HG02763 (cell line): ENCODE data around the gene COPZ2.
"Not testable (repeated sequence)": the region's sequence is repeated elsewhere in the genome, so short reads cannot be mapped to it uniquely, and the experiment has no call there.

Experiments
- ATAC-seq: cut with Tn5 transposase; IDR thresholded peaks from one replicate; pipeline ENCODE4 v1.9.1; 2021; ENCODE audit warnings: mild to moderate bottlenecking, moderate library complexity; ENCODE audit not compliant: unreplicated experiment

COPZ2 gene

DNA sequence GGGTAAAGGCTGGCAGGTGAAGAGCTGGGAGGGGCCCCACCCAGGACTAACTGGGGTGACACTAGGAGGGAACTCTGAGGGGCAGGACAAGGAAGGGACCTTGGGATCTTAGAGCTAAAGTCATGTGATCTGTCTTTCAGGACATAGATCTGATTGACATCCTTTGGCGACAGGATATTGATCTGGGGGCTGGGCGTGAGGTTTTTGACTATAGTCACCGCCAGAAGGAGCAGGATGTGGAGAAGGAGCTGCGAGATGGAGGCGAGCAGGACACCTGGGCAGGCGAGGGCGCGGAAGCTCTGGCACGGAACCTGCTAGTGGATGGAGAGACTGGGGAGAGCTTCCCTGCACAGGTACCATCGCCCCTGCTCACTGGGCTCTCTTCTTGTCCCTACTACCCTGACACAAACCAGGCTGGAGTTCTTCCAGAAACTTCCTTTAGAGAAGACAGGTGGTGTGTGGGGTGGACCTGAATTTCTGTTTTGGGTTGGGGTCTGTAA lies 18.7 kb upstream of the COPZ2 start:
- ATAC-seq: no peak

DNA sequence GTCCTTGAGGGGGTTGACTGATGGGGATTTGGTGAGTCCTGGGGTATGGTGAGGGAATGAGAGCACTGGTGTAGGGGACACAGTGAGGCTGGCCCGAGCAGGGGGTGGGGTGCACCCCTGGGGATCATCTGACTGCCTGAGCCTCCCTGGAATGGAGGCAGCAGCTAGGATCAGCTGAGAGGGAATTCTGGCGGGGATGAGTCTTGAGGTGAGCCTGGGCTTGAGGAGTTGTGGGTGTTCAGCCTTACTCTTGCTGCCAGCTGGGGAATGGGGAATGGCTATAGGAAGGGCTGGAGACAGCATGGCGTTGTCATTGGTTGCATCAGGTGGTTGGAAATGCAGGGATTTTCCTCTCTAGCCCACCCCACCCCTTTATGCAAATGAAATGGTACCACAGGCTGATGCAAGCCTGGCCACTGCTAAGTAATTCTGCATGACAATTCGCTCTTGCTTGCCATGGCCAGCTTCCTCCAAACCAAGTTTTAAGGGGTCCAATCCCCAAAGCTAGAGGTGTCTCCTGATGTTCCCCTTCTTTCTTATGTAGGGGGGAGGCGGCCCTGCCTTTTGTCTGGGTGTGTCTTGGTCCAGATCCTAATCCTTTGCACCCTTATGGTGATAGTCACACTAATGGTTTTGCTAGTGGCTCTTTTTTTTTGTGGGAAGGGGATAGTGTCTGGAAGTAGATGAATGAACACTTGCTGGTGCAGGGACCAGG lies 18.1 kb upstream of the COPZ2 start:
- ATAC-seq: no peak

DNA sequence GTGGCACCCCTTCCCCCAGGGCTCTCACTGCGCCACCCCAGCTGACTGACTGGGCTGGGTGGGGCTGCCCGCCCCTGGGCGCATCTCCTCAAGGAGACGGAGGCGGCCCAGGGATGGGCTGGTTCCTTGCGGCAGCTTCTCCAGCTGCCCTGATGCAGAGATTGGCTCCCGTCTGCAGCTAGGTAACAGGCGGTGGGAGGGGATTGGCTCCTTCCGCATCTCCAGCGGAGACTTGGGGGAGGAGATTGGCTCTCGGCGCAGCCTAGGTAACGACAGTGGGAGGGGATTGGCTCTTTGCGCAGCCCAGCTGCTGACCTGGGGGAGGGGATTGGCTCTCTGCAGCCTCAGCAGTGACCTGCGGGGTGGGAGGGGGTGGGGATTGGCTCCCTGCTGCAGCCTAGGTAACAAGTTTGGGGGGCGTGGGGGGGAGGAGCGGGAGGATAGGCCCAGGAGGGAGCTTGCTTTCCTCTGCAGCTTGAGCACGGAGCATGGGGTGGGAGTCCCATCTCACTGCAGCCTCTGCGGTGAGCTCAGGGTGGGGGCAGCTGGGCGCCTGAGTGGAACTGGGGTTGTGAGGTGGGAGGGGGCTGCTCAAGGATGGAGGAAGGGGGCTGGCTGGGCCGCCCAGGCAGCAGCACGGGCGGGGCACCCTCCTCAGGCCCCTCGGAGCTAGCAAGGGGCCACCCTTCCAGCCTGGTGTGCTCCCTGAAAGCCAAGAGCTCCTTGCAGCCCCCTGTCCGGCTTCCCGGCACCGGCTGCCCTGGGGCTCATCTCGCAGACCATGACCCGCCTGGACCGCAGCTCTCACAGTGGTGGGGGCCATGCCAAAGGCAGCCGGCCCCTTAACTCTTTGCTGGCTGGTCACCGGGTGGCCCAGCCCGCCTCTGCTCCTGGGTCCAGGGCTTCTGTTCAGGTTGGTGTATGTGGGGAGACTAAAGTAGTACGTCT lies 16.9 kb upstream of the COPZ2 start:
- ATAC-seq: no peak

DNA sequence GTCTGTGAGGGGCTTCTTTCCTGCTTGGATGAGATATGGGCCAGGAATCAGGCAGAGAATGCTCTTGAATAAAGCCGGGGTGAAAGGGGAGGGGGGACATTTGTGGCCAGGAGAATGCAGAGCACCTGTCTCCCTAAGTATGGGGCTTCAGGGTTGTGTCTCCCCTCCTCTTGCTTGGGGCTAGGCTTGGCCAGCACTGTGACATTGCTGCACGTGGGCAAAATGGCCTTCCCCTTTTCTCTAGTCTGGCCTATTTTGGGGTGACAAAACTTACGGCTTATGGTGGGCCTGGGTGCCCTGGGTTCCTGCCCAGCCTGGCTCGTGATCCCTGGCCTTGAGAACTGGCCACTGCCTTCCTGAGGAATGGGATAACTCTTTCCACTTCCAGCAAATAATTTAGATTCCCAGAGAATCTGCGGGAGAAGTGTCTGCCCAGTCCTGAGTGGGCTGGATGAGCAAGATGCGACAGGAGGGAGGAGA lies 16.2 kb upstream of the COPZ2 start:
- ATAC-seq: no peak

DNA sequence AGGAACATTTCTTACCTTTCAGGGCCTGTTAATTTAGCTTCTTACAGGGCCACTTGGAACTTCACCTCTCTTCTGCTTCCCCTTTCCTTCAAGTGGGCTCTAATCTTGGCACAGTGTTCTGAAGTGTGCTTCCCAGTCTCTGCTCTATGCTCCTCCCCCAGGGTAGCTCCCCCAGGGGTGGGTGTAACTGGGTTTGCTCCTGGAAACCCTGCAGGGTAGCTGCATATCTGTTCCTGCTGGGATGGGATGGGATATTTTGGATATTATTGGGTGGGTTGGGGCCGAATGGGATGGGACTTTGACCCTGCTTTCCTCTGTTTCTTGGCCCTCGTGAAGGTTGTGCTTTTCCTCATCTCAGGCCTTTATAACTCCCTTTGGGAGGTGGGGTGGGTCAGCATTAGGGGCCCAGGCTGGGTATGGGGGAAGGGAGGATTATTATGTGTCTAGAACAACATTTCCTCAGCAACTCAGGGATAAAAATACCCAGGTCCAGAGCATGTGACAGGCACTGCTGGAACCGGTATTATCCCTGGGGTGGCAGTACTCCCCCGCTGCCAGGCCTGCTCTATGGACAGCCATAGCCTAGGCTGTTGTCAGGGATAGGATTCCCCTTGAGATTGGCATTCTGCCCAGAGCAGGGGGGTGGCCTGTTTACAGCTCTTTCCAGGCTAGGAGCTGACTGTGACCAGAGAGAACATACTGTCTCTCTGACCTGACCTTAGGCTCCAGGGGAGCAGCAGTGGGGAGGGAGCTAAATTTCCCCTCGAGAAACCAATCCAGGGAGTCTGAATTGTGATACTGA lies 15.6 kb upstream of the COPZ2 start:
- ATAC-seq: no peak

DNA sequence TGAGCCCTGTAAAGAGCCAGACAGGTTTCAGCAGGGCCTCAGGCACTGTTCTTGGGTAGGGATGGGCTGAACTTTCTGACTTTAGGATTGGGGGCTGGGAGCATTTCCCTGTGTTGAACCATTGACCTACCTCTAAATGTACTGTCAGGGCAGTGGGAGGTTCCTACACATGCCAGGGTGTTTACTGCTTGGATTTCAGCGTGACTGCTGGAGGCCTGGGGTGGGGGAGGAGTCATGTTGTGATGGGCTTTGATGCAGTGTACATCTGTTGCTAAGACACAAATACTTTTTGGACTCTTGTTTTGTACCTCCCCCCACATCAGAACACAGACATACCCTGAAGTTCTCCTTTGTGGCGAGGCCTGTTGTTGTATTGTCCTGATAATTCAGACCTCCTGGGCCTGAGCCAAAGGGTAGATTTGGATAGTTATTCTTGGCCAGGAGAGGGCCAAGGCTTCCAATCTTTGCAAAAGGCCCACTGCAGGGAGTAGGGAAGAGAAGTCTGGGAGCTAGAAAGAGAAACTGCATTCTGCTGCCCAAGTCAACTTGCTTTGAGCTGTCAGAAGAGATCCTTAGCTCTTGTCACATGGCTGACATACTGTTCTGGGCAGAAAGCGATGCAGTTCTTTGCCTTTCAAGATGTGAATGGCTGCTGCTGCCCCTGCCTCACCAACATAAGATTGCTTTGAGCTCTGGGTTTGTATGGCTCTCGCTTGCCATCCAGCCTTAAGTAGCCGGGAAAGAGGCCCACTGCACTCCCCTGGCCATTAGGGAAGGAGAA lies 14.3 kb upstream of the COPZ2 start:
- ATAC-seq: no peak

DNA sequence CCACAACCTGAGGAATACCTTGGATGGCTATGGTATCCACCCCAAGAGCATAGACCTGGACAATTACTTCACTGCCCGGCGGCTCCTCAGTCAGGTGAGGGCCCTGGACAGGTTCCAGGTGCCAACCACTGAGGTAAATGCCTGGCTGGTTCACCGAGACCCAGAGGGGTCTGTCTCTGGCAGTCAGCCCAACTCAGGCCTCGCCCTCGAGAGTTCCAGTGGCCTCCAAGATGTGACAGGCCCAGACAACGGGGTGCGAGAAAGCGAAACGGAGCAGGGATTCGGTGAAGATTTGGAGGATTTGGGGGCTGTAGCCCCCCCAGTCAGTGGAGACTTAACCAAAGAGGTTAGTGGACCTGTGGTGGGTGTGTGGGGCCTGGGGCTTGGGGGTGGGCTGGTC lies 13.7 kb upstream of the COPZ2 start:
- no peak for ATAC-seq

DNA sequence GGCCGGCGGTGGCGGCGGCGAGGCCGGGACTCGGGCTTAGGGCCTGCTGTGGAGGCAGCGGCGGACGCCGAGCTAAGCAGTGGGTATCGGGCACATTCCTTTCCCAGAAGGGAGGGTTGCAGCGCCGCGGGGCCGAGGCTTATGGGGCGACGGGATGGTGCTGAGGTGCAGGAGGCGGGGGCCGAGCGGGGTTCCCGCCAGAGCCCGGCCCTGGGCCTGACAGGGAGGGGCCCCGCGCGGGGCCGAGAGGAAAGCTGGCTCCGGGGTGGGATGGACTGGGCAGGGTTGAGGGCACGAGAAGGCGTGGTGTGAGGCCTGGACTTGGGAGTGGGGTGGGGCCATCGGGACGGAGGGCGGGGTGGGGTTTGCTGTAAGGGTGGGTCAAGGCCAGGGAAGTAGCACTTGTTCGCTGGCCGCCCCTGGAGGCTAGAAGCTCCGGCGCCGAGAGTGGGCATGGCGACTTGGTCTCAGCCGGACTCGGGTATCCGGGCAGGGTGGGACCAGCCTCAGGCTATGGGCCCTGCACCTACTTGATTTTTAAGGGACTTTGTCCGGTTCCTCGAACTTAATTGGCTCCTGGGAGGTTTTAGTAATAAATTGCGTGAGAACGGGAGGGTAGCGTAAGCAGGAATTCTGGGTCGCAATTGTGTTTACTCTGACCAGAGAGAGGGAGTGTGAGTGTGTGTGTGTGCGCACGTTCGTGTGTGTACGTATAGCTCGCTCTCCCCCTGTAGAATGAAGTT lies 11.0 kb upstream of the COPZ2 start:
- peak; percentile 28 for ATAC-seq

DNA sequence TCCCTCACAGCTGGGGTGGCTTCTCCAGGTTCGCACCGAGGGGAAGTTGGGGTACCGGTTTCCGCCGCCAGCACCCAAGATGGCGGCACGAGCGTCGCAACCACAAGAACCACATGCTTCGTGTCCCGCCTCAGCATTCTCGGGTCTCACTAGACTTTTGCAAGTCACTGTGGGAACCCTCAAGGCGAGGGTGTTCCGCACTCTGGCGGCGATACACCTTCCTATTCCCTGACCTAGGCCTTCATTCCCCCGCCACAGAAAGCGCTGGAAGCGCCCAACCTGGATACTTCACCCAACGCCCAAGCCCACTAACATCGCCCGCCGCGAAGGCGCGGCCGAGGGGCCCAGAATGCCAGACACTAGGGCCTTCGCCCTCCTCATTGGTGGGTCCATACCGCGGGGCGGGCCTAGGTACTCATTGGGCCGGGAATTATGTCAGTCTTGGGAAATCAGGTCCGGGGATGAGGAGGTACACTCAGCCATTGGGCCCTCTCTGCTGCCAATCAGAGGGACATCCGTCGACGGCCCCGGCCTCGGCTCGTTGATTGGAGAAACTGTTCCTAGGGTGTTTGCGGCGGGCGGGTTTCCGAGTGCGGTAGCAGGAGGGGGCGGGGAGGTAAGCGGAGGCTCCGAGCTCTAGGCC lies 10.3 kb upstream of the COPZ2 start, which contains the start of gene NFE2L1:
Gene NFE2L1, plus strand, starts transcription at position 619 of the 643 bp plus-strand sequence. CDS start 2,760 bp downstream, outside the sequence.
- ATAC-seq: peak; percentile 87

DNA sequence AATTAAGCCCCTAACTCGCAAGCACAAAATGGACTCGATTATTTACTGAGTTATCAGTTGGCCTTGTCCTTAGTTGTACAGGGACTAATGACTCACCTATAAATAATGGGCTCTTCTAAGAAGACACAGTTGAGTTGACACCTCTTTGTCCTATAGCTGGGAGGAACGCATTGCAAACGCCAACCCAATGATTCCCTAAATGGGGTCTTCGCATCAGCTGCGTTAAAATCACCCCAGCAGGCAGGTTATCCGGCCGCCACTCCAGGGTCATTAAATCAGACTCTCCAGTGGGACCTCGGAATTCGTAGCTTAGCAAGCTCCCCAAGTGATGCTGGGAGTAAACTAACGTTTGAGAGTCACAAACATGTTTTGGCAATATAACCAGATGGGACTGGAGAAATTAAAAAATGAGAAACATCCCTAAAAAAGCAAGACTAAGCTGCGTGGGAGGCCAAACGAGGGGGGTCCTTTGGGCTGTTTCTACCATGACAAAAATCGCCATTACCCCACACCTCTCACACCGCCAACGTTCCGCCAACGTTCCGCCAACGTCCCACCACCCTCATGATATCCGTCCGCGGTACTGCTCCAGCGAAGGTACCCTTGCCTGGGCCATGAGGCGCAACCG lies 9.6 kb upstream of the COPZ2 start:
- ATAC-seq: no peak

DNA sequence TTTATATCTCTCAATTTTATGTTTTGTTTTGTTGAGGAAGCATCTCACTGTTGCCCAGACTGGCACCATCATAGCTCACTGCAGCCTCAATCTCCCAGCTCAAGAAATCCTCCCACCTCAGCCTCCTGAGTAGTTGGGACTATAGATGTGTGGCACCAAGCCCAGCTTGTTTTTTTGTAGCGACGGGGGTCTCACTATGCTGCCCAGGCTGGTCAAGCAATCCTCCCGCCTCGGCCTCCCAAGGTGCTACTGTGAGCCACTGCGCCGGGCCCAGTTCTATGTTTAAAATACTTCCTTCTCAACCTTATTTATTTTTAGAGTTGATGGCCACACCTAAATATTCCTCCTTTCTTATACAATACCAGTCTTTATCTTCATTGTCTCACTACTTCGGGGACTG lies 8.7 kb upstream of the COPZ2 start:
- ATAC-seq: no peak

DNA sequence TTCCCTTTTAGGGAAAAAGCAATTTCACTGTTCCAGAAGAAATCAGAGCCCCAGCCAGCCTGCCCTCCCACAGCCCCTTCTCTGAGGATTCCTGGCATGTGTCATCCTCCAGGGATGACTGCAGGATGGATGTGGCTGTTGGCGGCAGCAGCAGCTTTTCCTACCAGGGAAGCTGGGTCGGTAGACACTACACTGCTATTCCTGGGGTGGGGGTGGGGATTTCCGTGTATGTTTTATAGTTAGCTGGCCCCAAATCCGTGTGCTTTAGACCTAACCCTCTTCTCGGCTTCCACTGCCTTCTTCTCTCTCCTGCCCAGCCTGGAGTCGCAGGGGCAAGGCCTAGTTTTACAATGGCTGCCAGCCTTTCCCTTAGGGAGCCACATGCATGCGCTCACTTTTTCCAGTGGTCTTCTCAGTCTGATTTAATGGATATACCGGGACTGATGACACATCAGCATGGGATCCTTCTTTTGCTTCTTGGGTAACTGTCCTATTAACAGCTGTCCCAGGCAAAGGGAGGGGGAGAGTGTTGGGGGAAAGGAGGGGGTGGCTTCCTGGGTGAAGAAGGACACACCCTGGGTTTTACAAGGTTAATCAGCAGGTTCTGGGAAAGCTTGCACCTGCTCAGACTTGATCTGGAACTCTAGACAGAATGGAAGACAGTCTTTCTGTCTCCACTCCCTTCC lies 7.9 kb upstream of the COPZ2 start:
- no peak for ATAC-seq

DNA sequence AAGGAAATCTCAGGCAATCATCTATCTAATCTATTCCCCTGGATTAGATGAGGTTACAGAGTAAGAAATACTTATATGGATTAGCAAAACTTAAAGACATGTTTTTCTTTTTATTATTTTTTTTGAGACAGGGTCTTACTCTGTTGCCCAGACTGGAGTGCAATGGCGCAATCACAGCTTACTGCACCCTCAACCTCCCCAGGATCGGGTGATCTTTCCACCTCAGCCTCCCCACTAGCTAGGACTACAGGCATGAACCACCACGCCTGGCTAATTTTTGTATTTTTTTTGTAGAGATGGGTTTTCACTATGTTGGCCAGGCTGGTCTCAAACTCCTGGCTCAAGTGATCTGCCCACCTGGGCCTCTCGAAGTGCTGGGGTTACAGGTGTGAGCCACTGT lies 7.3 kb upstream of the COPZ2 start:
- ATAC-seq: no peak

DNA sequence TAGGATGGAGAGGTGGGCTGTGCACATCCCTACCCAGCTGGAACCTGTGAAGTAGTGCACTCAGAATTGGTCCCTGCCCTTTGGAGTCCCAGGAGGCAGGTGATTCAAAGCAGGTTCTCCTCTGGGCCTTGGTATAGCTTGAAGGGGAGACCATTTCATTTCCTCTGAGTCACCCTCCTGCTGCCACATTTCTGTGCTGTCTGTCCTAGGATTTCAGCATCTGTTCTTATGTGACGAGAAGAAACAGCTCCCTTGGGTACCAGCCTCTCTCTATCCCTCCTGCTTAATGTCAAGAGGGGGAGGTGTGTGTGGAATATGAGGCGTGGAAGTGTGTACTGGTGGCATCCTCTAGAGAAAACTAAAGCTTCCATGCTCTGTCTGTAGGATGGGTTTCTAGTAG lies 5.6 kb upstream of the COPZ2 start:
- ATAC-seq: no peak

DNA sequence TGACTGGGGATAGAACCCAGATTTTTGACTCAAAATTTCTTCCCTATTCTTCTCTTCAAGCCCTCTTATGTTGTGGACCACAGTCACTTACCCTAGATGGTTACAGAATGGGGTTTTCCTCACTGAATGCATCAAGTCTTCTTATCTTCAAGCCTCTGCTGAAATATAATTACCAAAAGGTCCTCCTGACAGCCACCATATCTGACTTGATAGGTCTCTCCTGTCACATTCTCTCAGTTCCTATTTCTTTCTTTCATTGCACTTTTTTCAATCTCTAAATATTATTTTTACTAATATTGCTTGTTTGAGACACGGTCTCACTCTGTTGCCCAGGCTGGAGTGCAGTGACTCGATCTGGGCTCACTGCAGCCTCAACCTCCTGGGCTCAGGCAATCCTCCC lies 1.1 kb upstream of the COPZ2 start:
- ATAC-seq: no peak

DNA sequence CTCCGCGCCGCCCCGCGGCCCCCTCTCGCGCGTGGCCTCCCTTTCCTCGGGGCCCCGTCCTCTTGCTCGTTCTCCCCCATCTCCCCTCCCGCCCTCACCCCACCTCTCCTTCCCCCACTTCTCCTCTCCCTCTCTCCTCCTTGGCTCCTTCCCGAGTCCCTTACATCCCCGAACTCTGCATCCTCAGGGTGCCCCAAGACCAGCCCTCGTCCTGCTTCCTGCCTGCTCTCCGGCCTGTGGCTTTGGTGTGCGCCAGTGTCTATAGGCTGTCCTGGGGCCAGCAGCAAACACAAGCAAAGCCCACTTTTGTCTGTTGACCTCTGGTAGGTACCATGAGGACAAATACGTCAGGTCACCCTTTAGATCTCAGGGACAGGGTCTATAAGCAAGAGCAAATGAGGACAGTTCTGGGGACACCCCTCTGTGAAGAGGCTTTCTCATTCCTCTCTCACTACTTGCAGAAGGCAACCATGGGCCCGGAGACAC lies 284 bp upstream of the COPZ2 start:
- no peak for ATAC-seq

DNA sequence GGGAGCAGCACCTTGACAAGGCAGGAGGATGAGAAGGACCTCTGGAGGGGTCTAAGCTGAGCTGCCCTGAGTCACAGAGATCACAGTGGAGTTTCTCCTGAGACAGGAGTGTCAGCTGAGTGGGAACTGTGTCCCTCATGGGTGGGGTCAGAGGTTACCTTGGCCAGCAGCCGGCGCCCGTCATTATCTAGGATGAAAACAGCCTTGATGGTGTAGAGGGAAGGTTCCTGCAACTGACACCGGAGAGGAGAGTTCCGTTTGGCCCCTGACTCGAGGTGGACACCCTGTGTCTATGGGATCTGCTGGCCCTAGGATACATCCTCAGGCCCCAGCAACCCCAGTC lies 933 bp downstream of the COPZ2 start:
- no peak for ATAC-seq

DNA sequence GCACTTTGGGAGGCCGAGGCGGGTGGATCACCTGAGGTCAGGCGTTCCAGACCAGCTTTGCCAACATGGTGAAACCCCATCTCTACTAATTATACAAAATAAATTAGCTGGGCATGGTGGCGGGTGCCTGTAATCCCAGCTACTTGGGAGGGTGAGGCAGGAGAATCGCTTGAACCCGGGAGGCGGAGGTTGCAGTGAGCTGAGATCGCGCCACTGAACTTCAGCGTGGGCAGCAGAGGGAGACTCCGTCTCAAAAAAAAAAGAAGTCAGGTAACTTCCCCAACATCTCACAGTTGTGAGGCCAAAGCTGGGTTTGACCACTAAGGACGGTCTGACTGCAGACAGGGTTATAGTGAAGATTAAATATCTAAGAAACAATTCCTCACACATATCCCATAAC lies 2.9 kb downstream of the COPZ2 start:
- ATAC-seq: not testable (repeated sequence)
